Stomach (tissue), 9 donors: ENCODE measurements around the gene MRPS33. TPM values are rescaled to one million over a fixed set of nuclear protein-coding genes. Genes with fewer than 3 reads are reported as not detected.
A peak's percentile ranks its signal among the peaks of the same experiment; 100 is the strongest.

ENCODE experiments used
- DNase-seq, 2 donors: peaks; one replicate each; pipeline versions ENCODE4 v3.0.0 to v3.0.0-alpha.2; 2013 to 2019
- H3K27ac ChIP-seq, 5 donors: fragments of 200-600 bp in 4 of 5; sonication (generic) in 4 of 5; one replicate each; pipeline ENCODE4 v1.5.1; 2013 to 2019; ENCODE audit warnings: mild to moderate bottlenecking in 1 of 5, moderate library complexity in 1 of 5
- H3K27me3 ChIP-seq, 3 donors: fragments of 200-600 bp; sonication (generic); one replicate each; pipeline ENCODE4 v1.5.1; 2017 to 2019; ENCODE audit warnings: mixed run types in 1 of 3
- H3K36me3 ChIP-seq, 4 donors: fragments of 200-600 bp; sonication (generic); 1 replicate in 3 of 4; 2 replicates in 1 of 4; pipeline ENCODE4 v1.5.1; 2016 to 2019
- H3K4me1 ChIP-seq, 4 donors: fragments of 200-600 bp; sonication (generic); one replicate each; pipeline ENCODE4 v1.5.1; 2016 to 2019
- H3K4me3 ChIP-seq, 4 donors: fragments of 200-600 bp; sonication (generic) in 3 of 4; one replicate each; pipeline ENCODE4 v1.5.1; 2016 to 2019; ENCODE audit warnings: mild to moderate bottlenecking in 1 of 4
- H3K9me3 ChIP-seq, 4 donors: fragments of 200-600 bp; sonication (generic); one replicate each; pipeline ENCODE4 v1.5.1; 2016 to 2019
- CTCF ChIP-seq, 7 experiments: fragments of 450-650 bp in 4 of 7; fragments of 200-600 bp in 3 of 7; sonication (generic) in 3 of 7; IDR thresholded peaks; one replicate each; pipeline ENCODE4 v1.5.1; 2016 to 2019; ENCODE audit warnings: antibody characterized with exemption in 7 of 7, control low read depth in 2 of 7, mild to moderate bottlenecking in 1 of 7
- EP300 ChIP-seq: sonication (generic); formaldehyde crosslinking; IDR thresholded peaks from one replicate; pipeline ENCODE4 v1.6.1; 2017; ENCODE audit warnings: antibody characterized with exemption
- POLR2A ChIP-seq, 4 donors: fragments of 450-650 bp; IDR thresholded peaks; one replicate each; pipeline ENCODE4 v1.6.1; 2016; ENCODE audit warnings: antibody characterized with exemption in 4 of 4, control low read depth in 2 of 4, mild to moderate bottlenecking in 1 of 4, moderate library complexity in 1 of 4
- POLR2AphosphoS5 ChIP-seq, 3 donors: sonication (generic); formaldehyde crosslinking; IDR thresholded peaks; one replicate each; pipeline ENCODE4 v1.6.1; 2016; ENCODE audit warnings: antibody characterized with exemption in 3 of 3
- WGBS, 5 donors: extraction: QIAGEN DNeasy Blood & Tissue Kit in 3 of 5; methylation state at CpG; one replicate each; pipeline versions ENCODE4 v1.1.5 to v1.1.7; 2013 to 2018; 5-methylcytosine and 5-hydroxymethylcytosine counted together
- intact Hi-C: fragments of 100-400 bp; cut with DNase I; formaldehyde crosslinking; loops from one replicate; pipeline ENCODE4 v1.15.1; 2023; ENCODE audit warnings: low total_unique reads
- polyA plus RNA-seq, 3 donors: library from polyadenylated mRNA; stranded (reverse); fragments of 200-250 nt; gene quantifications; one replicate each; pipeline ENCODE4 v1.2.3, GENCODE V29; 2013
- total RNA-seq, 5 donors: library from RNA; depleted of rRNA; stranded (reverse); fragments of >200 nt; gene quantifications; one replicate each; pipeline versions ENCODE4 v1.1.0 to v1.2.3, GENCODE V29; 2014 to 2016
- donor health status: healthy with polysubstance abuse.
- donor health status: Bipolar disorder and iron deficiency.
- donor health status: healthy.

MRPS33 gene
- total and polyA plus RNA-seq, 8 donors, result 0.89 to 99.9 (median 51.3) TPM; not detected in 1

- no peak for DNase-seq
- 94 to 98% (median 98%) methylated on average over 3 of the region's 3 CpGs for WGBS, 5 donors
- no peaks in the 10 kb centered on the region for H3K27me3 ChIP-seq
- H3K9me3 ChIP-seq, result no peaks in the 10 kb centered on the region
- H3K27ac ChIP-seq, result no peak overlapping the region
- H3K4me3 ChIP-seq, result no peak overlapping the region
- TF ChIP-seq EP300, result no peak
- no peak for TF ChIP-seq POLR2A (IDR thresholded peaks at IDR 0.05)
- TF ChIP-seq POLR2AphosphoS5 (IDR thresholded peaks at IDR 0.05), result no peak
- no peak for TF ChIP-seq CTCF (IDR thresholded peaks at IDR 0.05)
- H3K36me3 ChIP-seq, result peaks cover 4 to 13% (median 11%) of the 10 kb centered on the region in 4 donors
- intact Hi-C loops, result no loop called here
- no peaks in the 10 kb centered on the region for H3K4me1 ChIP-seq
Observed at GRCh38 chr7:141001122-141001521, 13.6 kb downstream of the MRPS33 start.

GRCh38 chr7:140998715-140999114, 16.0 kb downstream of the MRPS33 start:
- H3K27ac ChIP-seq, result no peak overlapping the region
- H3K4me1 ChIP-seq, result no peaks in the 10 kb centered on the region
- 81 to 87% (median 82%) methylated on average over 2 of the region's 2 CpGs for WGBS, 5 donors
- H3K4me3 ChIP-seq, result no peak overlapping the region
- no peak for DNase-seq
- TF ChIP-seq POLR2AphosphoS5 (IDR thresholded peaks at IDR 0.05), result no peak
- no peak for TF ChIP-seq EP300
- no peaks in the 10 kb centered on the region for H3K27me3 ChIP-seq
- intact Hi-C loops, result no loop called here
- no peaks in the 10 kb centered on the region for H3K36me3 ChIP-seq
- H3K9me3 ChIP-seq, result no peaks in the 10 kb centered on the region

GRCh38 chr7:140992422-140992821, 22.3 kb downstream of the MRPS33 start:
- TF ChIP-seq EP300 (no peak), CTCF (IDR thresholded peaks at IDR 0.05) (no peak), POLR2AphosphoS5 (IDR thresholded peaks at IDR 0.05) (no peak), POLR2A (IDR thresholded peaks at IDR 0.05) (no peak)
- Histone ChIP-seq H3K4me3 (no peak overlapping the region), H3K27ac (no peak overlapping the region), H3K4me1 (peaks cover 0 to 7% (median 0%) of the 10 kb centered on the region in 4 donors), H3K27me3 (no peaks in the 10 kb centered on the region), H3K9me3 (no peaks in the 10 kb centered on the region), H3K36me3 (no peaks in the 10 kb centered on the region)
- DNase-seq, result no peak
- 52 to 71% (median 63%) methylated on average over 3 of the region's 3 CpGs for WGBS, 5 donors
- intact Hi-C loops, result no loop called here

GRCh38 chr7:140990193-140990962, 24.4 kb downstream of the MRPS33 start:
- intact Hi-C loops, result no loop called here
- DNase-seq, result no peak
- no peak for TF ChIP-seq POLR2AphosphoS5 (IDR thresholded peaks at IDR 0.05)
- TF ChIP-seq POLR2A (IDR thresholded peaks at IDR 0.05), result no peak
- no peak for TF ChIP-seq CTCF (IDR thresholded peaks at IDR 0.05)
- no peak for TF ChIP-seq EP300
- Histone ChIP-seq H3K4me3 (no peak overlapping the region), H3K9me3 (no peaks in the 10 kb centered on the region), H3K36me3 (no peaks in the 10 kb centered on the region), H3K4me1 (peaks cover 0 to 7% (median 0%) of the 10 kb centered on the region in 4 donors), H3K27me3 (no peaks in the 10 kb centered on the region), H3K27ac (no peak overlapping the region)
- WGBS, 5 donors, result 70 to 80% (median 77%) methylated on average over 4 of the region's 4 CpGs

- H3K4me3 ChIP-seq, result no peak overlapping the region
- peaks cover 0 to 7% (median 0%) of the 10 kb centered on the region in 4 donors for H3K4me1 ChIP-seq
- peaks cover 2 to 4% (median 3%) of the 10 kb centered on the region in 4 donors for H3K9me3 ChIP-seq
- no peak overlapping the region for H3K27ac ChIP-seq
- intact Hi-C loops, result no loop called here
- DNase-seq, result peak in 1 of 2 donors; percentile 43
- TF ChIP-seq POLR2AphosphoS5 (IDR thresholded peaks at IDR 0.05), result peak in 1 of 3 donors; percentile 44
- no peak for TF ChIP-seq EP300
- H3K36me3 ChIP-seq, result no peaks in the 10 kb centered on the region
- H3K27me3 ChIP-seq, result no peaks in the 10 kb centered on the region
Observed at GRCh38 chr7:140989068-140989467, 25.7 kb downstream of the MRPS33 start.
